SH-SY5Y (cell line): ENCODE data around the gene IFNL3.

Experiments used
- GATA2 ChIP-seq: IDR thresholded peaks from 2 replicates; pipeline ENCODE4 v1.6.1; 2011; ENCODE audit warnings: mild to moderate bottlenecking, low read depth, low read length
- GATA3 ChIP-seq: IDR thresholded peaks from 2 replicates; pipeline ENCODE4 v1.6.1; 2011; ENCODE audit warnings: low read depth, mild to moderate bottlenecking, low read length, moderate library complexity

IFNL3 gene

DNA sequence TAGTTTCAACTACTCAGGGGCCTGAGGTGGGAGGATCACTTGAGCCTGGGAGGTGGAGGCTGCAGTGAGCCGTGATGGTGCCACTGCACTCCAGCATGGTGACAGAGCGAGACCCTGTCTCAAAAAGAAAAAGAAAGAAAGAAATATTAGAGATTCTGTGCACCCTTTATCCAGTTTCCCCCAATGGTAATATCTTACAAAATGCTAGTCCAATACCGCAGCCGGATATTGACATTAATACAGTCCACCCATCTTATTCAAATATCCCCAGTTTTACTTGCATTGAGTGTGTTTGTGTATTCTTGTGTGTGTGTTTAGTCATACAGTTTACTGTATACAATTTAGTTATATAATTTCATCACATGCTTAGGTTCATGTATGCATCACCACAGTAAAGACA lies 12.4 kb upstream of the IFNL3 start:
- no peak for TF ChIP-seq GATA2
- no peak for TF ChIP-seq GATA3

DNA sequence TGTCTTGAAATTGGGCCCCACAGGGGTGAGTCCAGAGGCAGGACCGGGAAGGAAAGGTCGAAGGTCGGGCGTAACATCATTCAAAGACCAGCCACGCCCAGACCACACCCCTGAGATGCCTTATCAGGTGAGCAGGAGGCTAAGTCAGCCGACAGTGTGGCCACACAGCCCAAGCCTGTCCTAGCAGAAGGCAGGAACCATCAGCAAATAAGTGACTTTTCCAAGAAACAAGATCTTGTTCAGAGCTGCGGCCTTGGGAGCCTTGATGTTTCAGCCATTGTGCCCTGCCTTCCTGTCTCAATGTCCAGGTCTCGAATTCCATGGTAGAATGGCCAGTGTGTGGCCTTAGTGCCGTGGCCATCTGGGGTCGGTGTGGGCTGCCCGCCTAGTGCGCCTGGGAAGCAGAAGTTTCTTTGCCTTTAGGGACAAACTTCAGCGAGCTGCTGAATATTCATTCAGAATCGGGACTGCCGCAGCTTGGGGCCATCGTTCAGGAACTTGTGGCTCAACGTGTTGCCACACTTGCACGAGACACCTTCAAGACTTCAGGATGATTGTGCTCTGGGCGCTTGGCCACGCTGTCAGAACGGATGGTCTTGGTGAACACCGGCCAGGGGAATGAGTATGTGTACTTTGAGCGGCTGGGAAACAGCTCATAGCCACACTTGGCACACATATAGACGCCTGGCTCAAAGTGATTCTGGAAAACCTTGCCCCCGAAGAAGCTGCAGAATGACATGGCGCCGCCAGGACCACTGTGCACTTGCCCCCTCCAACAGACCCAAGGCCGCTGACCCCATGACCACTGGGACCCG lies 9.9 kb upstream of the IFNL3 start:
- TF ChIP-seq GATA2 (no peak), GATA3 (no peak)

DNA sequence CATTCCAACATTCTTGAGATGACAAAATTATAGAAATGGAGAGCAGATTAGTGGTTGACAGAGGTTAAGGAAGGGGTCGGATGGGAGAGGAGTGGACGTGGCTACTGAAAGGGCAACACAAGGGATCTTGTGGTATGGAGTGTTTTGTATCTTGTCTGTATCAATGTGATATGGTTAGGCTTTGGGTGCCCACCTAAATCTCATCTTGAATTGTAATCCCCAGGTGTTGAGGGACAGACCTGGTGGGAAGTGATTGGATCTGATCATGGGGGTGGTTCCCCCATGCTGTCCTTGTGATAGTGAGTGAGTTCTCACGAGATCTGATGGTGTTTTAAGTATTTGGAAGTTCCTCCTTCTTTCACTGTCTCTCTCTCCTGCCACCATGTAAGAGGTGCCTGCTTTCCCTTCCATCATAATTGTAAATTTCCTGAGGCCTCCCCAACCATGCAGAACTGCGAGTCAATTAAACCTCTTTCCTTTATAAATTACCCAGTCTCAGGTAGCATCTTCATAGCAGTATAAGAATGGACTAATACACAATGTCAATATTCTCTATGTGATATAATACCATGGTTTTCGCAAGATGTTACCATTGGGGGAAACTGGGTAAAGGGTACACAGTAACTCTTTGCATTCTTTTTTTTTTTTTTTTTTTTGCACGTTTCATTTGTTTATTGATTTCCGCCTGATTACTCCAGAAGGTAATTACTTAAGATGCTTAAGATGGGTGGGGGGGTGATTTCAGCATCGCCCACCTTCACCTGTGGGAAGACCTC lies 8.8 kb upstream of the IFNL3 start:
- TF ChIP-seq GATA3 (no peak), GATA2 (no peak)

DNA sequence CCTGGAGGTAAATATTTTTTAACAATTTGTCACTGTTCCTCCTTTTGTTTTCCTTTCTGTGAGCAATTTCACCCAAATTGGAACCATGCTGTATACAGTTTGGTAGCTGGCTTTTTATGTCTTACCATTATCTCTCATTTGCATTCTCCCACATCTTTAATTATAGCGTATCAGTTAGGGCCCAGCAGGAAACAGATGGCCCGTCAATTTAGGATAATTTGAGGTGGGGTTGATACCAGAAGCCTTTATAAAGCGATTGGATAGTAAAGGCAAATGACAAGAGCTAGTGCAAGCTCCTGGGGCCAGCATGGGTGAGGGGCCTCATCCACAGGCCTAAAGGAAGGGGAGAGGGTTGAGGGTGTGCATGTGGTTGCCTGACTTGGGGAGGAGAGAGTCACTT lies 7.7 kb upstream of the IFNL3 start:
- TF ChIP-seq GATA3 (no peak), GATA2 (no peak)

DNA sequence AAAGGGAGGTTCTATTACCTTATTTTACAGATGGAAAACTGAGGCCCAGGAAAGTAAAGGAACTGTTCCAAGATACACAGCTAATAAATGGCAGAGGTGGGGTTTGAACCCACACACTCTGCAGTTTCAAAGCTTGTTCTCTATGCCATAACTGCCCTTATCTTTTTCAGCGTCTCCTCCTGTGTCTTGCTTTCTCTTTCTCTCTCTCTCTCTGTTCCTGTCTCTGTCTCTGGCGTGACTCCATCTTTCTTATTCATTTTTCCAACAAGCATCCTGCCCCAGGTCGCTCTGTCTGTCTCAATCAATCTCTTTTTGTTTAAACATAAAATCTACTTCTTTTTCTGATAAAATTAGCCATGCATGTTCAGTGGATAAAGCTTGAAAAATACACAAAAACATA lies 7.0 kb upstream of the IFNL3 start:
- TF ChIP-seq GATA2 (no peak), GATA3 (no peak)

DNA sequence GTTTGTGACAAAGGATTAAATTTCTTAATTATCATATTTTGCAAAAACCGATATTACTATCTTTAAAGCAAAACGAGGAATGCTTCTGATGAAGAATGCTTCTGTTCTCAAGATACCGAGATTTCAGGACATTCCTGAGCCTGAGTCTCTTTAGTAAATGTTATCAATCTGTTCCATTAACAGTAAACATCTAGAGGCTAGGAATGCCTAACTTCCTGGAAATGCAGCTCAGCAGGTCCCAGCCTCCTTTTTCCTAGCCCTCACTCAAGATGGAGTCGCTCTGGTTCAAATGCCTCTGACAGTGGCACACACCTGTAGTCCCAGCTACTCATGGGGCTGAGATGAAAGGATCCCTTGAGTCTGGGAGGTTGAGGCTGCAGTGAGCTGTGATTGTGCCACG lies 6.3 kb upstream of the IFNL3 start:
- no peak for TF ChIP-seq GATA2
- no peak for TF ChIP-seq GATA3

DNA sequence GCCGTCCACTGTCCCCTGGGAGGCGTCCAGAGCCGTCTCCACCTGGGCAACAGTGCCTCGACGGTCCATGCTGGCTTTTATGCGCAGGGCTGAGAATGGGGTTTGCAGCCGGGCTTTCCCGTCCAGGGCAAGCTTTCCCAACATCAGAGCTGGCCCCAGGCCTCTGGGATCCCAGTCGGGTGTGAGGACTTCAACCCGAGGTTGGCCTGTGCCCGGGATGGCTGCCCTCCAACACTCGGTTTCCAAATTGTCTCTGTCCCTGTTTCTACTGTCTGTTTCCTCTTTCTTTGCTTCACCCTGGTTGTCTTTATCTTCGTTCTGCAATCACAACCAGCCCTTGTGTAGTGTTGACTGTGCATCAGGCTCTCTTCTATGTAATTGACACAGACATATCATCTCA lies 4.0 kb upstream of the IFNL3 start, which contains the start of gene IFNL4:
TSS of gene IFNL4 (minus strand) at position 51 of the 400 bp plus-strand sequence.
- TF ChIP-seq GATA3: no peak
- no peak for TF ChIP-seq GATA2

DNA sequence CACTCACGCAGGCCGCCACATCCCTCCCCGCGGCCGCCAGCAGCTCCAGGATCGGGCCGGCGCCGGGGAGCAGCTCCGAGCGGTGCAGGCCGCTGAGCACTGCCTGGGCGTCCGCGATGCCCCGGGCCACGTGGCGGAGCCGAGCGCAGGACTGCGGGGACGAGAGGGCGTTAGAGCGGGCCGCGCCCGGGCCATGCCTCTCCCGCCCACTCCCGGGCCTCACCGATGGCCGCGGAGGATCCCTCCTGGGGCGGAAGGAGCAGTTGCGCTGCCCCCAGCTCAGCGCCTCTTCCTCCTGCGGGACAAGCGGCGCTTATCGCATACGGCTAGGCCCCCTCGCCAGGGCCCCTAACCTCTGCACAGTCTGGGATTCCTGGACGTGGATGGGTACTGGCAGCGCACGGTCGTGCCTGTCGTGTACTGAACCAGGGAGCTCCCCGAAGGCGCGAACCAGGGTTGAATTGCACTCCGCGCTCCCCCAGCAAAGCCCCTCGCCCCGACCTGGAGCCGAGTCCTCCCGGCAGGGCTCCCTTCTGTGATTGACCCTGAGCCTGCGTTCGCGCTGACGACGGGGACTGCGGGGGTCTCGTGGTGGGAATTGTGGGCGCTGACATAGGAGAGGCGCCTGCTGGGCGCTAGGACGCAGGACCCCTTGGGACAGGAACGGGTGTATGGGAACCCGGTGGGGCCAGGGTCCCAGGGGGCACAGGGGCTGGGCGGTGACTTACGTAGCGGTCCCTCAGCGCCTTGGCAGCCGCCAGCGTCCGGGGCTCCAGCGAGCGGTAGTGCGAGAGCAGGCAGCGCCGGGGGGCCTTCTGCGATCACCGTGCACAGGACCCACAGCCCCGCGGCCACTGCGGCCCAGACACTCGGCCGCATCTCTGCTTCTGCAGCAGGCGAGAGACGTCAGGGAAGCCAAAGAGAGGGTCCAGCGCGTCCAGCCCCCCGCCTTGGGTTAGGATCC lies 3.2 kb upstream of the IFNL3 start:
- no peak for TF ChIP-seq GATA2
- no peak for TF ChIP-seq GATA3

DNA sequence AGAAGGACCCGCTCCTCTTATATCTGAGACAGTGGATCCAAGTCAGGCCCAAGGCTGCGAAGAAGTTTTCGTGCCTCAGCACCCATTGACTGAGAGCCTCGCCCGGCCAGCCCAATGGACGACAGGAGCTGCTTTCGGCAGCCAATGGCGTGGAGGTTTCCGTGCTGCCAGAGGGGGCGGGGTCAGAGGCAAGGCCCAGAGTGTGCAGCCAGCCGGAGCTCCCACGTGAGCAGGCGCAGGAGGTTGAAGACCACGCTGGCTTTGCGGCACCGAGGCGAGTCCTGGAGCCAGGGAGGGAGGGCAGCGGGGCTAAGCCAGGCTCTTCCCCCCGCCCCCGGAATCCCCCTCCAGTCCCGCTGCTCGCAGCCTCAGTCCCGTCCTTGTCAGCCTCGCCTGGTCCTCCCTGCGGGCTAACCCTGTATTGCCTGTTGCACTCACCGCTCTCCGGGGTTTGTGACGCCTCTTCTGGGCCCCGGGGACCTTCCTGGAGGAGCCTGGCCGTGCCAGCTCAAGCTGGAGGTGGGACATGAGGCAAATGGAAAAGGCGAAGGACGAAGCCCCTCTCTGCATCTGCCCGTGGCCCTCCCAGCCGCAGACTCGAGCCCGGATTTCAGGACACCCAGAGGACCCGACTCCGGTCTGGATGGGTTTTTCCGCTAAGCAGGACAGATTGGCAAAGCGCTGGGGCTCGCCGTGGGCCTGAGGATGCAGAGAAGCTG lies 2.3 kb upstream of the IFNL3 start:
- TF ChIP-seq GATA2 (no peak), GATA3 (no peak)

DNA sequence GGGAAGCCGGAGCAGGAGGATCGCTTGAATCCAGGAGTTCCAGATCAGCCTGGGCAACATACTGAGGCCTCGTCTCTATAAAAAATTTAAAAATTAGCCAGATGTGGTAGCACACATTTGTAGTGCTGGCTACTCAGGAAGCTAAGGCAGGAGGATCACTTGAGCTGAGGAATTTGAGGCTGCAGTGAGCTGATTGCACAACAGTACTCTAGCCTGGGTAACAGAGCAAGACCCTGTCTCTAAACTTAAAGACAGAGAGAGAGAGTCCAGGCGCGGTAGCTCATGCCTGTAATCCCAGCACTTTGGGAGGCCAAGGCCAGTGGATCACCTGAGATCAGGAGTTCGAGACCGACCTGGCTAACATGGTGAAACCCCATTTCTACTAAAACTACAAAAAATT lies 4.4 kb downstream of the IFNL3 start:
- TF ChIP-seq GATA3 (no peak), GATA2 (no peak)

DNA sequence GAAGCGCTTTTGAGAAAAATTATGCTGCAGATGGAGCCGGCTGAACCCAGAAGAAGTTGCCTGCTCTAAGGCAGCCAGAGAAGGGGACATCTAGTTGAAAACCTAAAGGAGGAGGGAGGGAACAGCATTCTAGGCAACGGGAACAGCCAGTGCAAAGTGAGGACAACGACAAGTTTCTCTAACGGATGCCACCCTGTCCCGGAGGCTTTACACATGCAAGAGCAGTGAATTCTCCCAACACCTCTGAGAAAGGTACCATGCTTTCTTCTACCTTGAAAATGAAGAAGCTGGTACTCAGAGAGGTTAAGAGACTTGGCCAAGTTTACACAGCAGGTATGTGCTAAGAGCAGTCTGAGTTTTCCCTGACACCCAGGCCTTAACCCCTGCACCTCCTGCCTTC lies 5.9 kb downstream of the IFNL3 start:
- TF ChIP-seq GATA3 (no peak), GATA2 (no peak)

DNA sequence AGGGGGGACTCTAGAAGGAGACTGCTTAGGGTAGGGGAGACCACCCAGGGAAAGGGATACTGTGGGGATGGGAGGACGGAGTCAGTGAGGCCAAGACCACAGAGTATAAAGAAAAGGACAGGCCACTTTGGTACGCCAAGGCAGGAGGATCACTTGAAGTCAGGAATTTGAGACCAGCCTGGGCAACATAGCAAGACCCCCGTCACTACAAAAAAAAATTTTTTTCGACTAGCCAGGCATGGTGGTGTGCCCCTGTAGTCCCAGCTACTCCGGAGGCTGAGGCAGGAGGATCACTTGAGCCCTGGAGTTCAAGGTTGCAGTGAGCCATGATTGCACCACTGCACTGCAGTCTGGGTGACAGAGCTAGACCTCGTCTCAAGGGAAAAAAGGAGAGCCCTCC lies 6.6 kb downstream of the IFNL3 start:
- TF ChIP-seq GATA2: no peak
- no peak for TF ChIP-seq GATA3

DNA sequence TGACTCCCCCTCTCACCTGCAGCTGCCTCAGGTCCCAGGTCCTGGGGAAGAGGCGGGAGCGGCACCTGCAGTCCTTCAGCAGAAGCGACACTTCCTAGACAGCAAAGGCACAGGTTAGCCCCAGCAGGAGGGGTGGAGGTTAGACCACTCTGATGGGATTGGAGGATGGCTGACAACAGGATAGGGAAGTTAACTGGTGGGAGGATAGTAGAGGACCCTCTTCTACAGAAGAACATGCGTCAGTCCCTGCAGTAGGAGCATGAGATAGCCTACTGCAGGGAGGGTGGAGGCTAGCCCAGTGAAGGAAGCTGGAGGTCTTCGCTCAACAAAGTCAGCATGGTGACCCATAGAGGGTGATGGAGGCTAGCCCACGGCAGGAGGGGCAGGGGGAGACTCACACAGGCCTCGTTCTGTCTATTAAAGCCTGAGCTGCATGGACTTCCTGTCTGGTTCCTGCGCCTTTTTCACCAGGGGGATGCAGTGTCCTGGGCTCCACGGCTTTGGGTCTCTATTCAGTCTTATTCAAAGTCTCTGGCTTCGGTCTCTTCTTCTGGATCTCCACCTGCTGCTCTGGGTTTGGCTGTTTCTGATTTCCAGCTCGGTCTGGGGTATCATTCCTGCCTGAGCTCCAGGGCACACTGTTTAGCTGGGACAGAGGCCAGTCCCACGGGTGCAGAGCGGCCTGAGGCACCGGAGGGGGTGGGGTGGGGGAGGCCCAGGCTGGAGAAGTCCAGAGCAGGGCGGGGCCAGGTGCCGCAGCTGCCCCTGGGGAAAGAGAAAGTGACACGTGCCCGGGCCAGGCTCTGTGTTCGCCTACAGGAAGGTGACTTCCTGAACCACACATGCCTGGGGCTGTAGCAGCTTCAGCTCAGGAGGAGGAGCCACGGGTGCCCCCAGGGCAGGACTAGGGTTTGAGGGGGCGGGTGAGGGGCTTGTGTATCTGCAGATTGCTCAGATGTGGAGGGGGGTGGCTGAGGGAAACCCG lies 7.3 kb downstream of the IFNL3 start:
- no peak for TF ChIP-seq GATA2
- TF ChIP-seq GATA3: no peak
